NCI-H1694 treated with DMSO at 0.1 percent for 48 hours (cell line): ENCODE measurements around the gene NUAK2.
"Not testable (repeated sequence)": the region's sequence is repeated elsewhere in the genome, so short reads cannot be mapped to it uniquely, and the experiment has no call there.

Experiments used
- DNase-seq: peaks from one replicate; lab custom pipeline; 2025; lab: John Stamatoyannopoulos, UW

Gene NUAK2

DNA sequence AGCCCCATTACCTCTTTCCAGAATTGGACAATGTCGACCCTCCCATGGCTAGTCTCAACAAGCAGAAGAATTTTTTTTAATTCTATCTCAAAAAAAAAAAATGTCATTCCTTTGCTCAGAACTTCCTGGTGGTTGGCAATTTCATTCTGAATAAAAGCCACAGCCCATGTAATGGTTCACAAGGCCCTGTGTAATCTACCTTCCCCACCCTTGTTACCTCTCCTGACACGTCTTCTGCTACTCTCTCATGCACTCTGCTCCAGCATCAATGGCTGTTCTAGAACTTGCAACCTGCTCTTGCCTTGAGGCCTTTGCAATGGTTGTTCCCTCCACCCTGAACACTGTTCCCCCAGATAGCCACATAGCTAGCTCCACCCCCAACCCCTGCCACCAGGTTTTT is 25.4 kb downstream of the NUAK2 start:
- DNase-seq, result no peak

DNA sequence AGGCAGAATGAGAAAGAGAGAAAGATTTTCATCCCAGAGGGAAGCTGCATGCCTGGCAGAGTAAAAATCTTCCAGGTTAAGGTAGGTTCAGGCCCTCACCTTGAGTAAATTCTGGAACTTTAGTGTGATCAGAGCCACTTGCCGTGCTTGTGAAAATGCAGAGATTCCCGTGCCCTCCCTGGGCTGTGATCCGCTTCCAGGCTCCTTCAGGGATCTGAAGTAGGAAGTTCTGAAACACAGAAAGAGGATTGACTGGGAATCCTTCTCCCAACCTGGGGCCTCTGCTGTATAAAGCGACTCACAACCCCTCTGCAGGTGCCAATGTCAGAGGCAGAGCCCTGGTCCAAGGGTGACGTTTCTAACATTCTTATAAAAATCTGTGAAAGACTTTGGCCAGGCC is 26.6 kb downstream of the NUAK2 start:
- no peak for DNase-seq

DNA sequence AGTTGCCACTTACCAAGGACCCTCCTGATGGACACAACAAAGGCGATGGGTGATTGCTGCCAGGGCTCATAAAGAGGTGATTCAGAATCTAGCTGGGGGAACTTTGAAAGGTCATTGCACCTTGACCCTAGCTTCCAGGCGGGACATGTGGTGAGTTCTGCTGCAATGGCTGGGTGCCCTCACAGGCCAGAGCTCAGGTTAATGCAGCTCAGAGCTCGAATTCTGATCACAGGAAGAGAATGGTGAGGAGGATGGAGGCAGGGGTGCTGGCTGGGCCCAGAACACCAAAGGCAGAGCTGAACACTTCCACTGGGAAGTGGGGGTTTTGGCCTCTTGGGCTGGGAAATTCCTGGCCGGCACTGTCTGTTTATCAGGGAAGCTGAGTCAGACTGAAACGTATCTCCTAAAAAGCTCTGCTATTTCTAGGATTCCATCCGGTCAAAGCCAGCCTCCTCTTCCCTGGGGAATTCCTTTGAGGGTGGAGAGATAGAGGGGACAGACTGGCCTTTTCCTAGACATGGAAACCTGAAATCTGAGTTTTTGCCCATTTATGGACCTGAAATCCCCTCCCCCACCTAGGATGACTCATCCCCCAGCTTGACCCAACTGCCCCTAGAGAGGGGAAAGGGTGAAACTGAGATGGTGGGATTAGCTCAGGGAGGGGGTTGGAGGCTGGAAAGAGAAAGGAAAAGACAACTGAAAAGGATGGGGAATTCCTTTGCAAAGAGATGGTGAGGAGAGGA is 27.2 kb downstream of the NUAK2 start:
- DNase-seq, result no peak

GRCh38 chr1:205293350-205294074 is 28.0 kb downstream of the NUAK2 start:
- DNase-seq, result no peak

- DNase-seq, result no peak
Measured at GRCh38 chr1:205291596-205291995, 29.9 kb downstream of the NUAK2 start.

DNA sequence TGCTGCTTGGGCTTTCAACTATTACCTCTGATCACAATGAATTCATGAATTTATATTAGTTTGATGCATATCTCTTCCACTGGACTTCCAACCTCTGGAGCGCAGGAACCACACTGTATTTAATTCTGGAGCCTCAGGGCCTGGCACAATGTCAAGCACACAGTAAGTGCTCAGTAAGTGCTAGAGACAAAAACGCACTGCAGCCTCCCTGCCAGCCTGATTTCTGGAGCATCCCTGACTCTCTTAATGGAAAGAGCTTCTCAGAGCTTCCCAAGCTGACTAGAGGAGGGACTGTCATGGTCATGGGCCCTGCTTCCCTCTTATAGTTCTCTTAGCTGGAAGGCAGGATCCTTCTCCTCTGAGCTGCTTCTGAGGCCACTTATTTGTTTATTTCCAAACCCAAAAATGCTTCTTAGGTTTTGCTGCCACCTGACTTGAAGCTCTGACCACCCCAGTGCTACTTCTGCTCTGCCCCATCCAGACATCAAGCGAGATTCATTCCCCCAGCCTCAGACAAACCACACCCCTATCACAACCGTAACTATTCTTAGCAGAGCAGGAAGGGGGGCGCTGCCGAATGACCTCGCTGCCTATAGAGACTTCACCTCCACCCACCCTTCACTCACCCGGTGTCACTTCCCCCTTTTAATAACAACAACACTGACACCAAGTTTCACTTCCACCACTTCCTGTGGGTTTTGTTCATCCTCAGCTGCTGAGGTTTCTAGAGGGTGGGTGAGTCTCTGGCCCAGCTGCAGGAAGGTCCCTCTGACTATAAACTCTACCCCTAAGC is 33.6 kb downstream of the NUAK2 start:
- no peak for DNase-seq

DNA sequence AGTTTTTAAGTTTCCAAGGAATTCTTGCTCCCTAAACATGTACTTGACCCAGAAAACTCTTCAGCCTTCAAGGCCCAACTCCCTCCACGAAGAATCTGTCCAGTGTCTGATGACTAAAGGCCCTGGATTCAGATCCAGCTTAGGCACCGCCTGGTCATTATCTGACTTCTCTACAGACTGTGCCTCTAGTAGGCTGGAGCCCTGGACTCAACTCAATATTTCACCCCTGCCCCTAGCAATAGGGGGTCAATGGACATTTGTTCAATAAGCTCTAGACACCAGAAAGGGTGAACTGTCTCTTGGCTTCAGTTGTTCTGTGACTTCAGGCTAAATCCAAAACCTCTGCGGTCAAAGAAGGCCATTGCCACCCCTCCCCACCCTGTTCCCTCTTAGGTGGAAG is 34.5 kb downstream of the NUAK2 start:
- DNase-seq, result no peak

- no peak for DNase-seq
Measured at GRCh38 chr1:205286335-205286950, 35.1 kb downstream of the NUAK2 start.

DNA sequence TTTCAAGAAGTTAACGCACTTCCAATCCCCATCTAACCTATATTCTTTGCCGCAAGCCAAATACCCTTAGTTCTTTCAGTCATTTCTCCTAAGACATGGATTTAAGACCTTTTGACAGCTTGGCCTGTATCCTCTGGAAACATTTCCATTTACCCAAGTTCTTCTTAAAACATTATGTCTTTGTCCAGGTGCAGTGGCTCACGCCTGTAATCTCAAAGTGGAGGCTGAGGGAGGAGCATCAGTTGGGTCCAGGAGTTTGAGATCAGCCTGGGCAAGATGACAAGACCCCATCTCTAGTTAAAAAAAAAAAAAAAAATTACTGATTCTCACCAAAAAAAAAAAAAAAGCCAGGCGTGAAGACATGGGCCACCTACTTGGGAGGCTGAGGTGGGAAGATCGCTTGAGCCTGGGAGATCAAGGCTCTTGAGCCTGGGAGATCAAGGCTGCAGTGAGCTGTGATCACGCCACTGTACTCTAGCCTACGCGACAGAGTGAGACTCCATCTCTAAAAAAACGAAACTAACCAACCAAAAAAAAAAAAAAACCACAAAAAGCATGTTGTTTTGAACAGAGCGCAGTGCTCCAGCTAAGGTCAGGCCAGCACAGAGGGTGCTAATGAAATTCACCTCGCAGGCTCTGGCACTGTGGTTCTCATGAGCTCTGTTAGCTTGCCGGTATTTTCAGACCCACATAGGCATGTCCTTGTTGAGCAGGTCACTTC is 36.0 kb downstream of the NUAK2 start:
- no peak for DNase-seq

- peak; percentile 39 for DNase-seq
Measured at GRCh38 chr1:205284420-205285144, 37.0 kb downstream of the NUAK2 start.

- no peak for DNase-seq
Measured at GRCh38 chr1:205283270-205284147, 38.0 kb downstream of the NUAK2 start.

GRCh38 chr1:205280666-205281395 is 40.7 kb downstream of the NUAK2 start:
- not testable (repeated sequence) for DNase-seq

DNA sequence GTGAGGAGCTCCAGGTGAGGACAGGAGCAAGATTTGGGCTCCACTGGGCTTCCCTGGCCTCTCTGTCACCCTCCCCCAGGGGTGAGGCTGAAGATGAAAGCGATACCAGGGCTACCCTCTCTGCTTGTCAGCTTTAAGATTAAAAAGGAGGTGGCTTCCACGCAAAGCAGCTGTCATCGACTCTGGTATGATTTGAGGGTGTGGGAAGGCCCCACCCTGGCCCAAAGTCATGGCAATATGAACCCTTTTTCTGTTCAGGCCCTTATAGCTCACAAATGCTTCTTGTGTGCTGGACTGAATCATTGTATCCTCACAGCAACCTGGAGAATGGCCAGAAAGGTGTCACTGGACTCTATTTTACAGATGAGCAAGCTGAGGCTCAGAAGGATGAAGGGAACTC is 41.6 kb downstream of the NUAK2 start:
- no peak for DNase-seq

DNA sequence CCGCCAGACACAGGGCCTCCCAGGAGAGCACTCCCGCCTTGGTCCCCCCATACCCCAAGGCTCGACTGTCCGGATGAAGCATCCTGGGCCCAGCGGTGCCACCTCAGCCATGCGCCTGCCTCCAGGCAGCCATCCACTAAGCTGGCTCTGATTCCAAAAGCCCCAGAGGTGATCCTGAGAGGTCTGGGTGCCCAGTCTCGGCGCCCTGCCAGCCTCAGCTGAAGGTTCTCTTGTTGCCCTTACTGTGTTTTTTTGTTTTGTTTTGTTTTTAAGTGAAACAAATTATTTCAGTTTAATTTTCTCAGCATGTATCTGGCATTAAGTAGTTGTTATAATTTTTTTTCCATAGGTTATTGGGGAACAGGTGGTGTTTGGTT is 44.9 kb downstream of the NUAK2 start:
- DNase-seq, result no peak

DNA sequence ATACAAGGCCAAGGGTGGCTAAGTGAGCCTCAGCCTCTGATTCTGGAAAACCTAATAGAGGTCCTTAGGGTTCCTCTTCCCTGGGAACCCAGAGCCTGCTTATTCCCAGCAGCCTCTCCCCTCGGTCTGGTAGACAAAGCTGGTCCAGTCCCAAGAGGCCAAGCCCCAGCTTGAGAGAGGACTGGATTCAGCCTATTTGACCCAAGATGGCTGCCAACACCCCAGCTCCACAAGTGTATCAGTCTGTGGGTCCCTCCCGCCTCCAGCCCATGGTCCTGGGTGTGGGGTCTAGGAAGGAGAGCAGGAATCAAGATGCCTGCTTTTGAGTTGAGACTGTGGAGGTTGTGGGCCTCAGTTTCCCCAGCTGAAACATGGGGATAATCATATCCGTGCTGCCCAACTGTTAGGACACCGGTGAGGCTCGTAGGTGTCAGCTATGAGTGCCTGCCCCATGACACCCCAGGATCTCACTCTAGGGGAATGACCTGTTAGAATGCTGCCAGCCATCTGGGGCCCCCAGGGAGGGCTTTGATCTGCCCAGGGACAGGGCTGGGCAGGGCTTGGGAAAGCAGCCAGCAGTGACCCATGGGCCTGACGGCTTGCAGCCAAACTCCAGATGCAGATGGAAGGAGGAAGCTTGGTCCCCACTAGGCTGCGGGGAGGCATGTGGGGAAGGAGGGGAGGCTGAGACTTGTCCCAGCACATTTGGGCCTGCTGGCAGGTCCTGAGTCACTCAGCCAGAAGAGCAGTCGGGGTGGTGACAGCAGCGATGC is 45.4 kb downstream of the NUAK2 start:
- no peak for DNase-seq

- DNase-seq, result no peak
Measured at GRCh38 chr1:205275133-205275532, 46.4 kb downstream of the NUAK2 start.

GRCh38 chr1:205274041-205274691 is 47.4 kb downstream of the NUAK2 start:
- DNase-seq, result no peak

- peak; percentile 65 for DNase-seq
Measured at GRCh38 chr1:205273551-205273982, 48.0 kb downstream of the NUAK2 start.
